ENCODE results near the gene SLC39A6.
"Not testable (repeated sequence)": the region's sequence is repeated elsewhere in the genome, so short reads cannot be mapped to it uniquely, and the experiment has no call there.

The SLC39A6 gene

GRCh38 chr18:36095936-36096519, 33.1 kb downstream of the SLC39A6 start:
- DNase-seq: no peak

GRCh38 chr18:36094431-36094830, 34.7 kb downstream of the SLC39A6 start:
- no peak for DNase-seq

- DNase-seq: not testable (repeated sequence)
Measured at GRCh38 chr18:36092116-36092515, 37.0 kb downstream of the SLC39A6 start.

GRCh38 chr18:36089001-36089400, 40.1 kb downstream of the SLC39A6 start:
- DNase-seq: no peak

GRCh38 chr18:36088256-36088655, 40.9 kb downstream of the SLC39A6 start:
- no peak for DNase-seq

- no peak for DNase-seq
Measured at GRCh38 chr18:36086186-36086585, 43.0 kb downstream of the SLC39A6 start.

- DNase-seq: no peak
Measured at GRCh38 chr18:36085195-36085594, 43.9 kb downstream of the SLC39A6 start.

GRCh38 chr18:36083729-36084128, 45.4 kb downstream of the SLC39A6 start:
- DNase-seq: no peak

- not testable (repeated sequence) for DNase-seq
Measured at GRCh38 chr18:36081118-36081517, 48.0 kb downstream of the SLC39A6 start.

GRCh38 chr18:36078751-36079529, 50.2 kb downstream of the SLC39A6 start:
- no peak for DNase-seq

- DNase-seq: not testable (repeated sequence)
Measured at GRCh38 chr18:36077764-36078163, 51.4 kb downstream of the SLC39A6 start.

- no peak for DNase-seq
Measured at GRCh38 chr18:36075862-36076587, 53.1 kb downstream of the SLC39A6 start.

GRCh38 chr18:36074435-36074834, 54.7 kb downstream of the SLC39A6 start:
- DNase-seq: no peak

- no peak for DNase-seq
Measured at GRCh38 chr18:36073676-36074075, 55.5 kb downstream of the SLC39A6 start.

- DNase-seq: not testable (repeated sequence)
Measured at GRCh38 chr18:36072406-36072805, 56.7 kb downstream of the SLC39A6 start.

GRCh38 chr18:36067055-36067957, 61.8 kb downstream of the SLC39A6 start, which contains the start of gene RPRD1A:
TSS of gene RPRD1A (minus strand) at chr18:36067559. CDS start at chr18:36067404, 155 bp downstream.
- DNase-seq: peak; percentile 96

- no peak for DNase-seq
Measured at GRCh38 chr18:36066686-36067054, 62.5 kb downstream of the SLC39A6 start.

- DNase-seq: no peak
Measured at GRCh38 chr18:36066001-36066400, 63.1 kb downstream of the SLC39A6 start.

GRCh38 chr18:36064809-36065079, 64.4 kb downstream of the SLC39A6 start:
- not testable (repeated sequence) for DNase-seq

GRCh38 chr18:36064027-36064808, 64.9 kb downstream of the SLC39A6 start:
- no peak for DNase-seq

GRCh38 chr18:36058674-36059073, 70.5 kb downstream of the SLC39A6 start:
- no peak for DNase-seq

All from CD4-positive, alpha-beta T cell treated with Interleukin-15 for 1 hour (primary cell).